ENCODE data around the gene BRD8.
A peak's percentile ranks its signal among the peaks of the same experiment; 100 is the strongest.
"Not testable (repeated sequence)": the region's sequence is repeated elsewhere in the genome, so short reads cannot be mapped to it uniquely, and the experiment has no call there.

BRD8 gene

GRCh38 chr5:138157626-138158025 is 20.8 kb downstream of the BRD8 start:
- DNase-seq (ENCODE audit: low spot score) = no peak

- not testable (repeated sequence) for DNase-seq (ENCODE audit: low spot score)
These were observed 22.5 kb downstream of the BRD8 start for GRCh38 chr5:138155977-138156376.

GRCh38 chr5:138149530-138149929 is 28.9 kb downstream of the BRD8 start:
- no peak for DNase-seq (ENCODE audit: low spot score)

GRCh38 chr5:138148811-138149210 is 29.6 kb downstream of the BRD8 start:
- DNase-seq (ENCODE audit: low spot score) = no peak

GRCh38 chr5:138143578-138143977 is 34.9 kb downstream of the BRD8 start:
- not testable (repeated sequence) for DNase-seq (ENCODE audit: low spot score)

GRCh38 chr5:138141734-138142133 is 36.7 kb downstream of the BRD8 start:
- no peak for DNase-seq (ENCODE audit: low spot score)

- DNase-seq (ENCODE audit: low spot score) = no peak
These were observed 38.2 kb downstream of the BRD8 start for GRCh38 chr5:138140268-138140667.

- no peak for DNase-seq (ENCODE audit: low spot score)
These were observed 38.7 kb downstream of the BRD8 start for GRCh38 chr5:138139781-138140090.

- no peak for DNase-seq (ENCODE audit: low spot score)
These were observed 39.3 kb downstream of the BRD8 start, which contains the start of gene NME5 for GRCh38 chr5:138138949-138139780. TSS of gene NME5 (minus strand) at chr5:138139428. CDS start at chr5:138138780, 648 bp downstream.

GRCh38 chr5:138132543-138132942 is 45.9 kb downstream of the BRD8 start:
- peak; percentile 16 for DNase-seq (ENCODE audit: low spot score)

- no peak for DNase-seq (ENCODE audit: low spot score)
These were observed 49.1 kb downstream of the BRD8 start for GRCh38 chr5:138129347-138129746.

GRCh38 chr5:138128334-138128733 is 50.1 kb downstream of the BRD8 start:
- no peak for DNase-seq (ENCODE audit: low spot score)

GRCh38 chr5:138115254-138115653 is 63.2 kb downstream of the BRD8 start:
- no peak for DNase-seq (ENCODE audit: low spot score)

GRCh38 chr5:138111937-138112336 is 66.5 kb downstream of the BRD8 start:
- DNase-seq (ENCODE audit: low spot score) = no peak

- DNase-seq (ENCODE audit: low spot score) = no peak
These were observed 67.2 kb downstream of the BRD8 start for GRCh38 chr5:138111181-138111580.

- DNase-seq (ENCODE audit: low spot score) = no peak
These were observed 68.0 kb downstream of the BRD8 start for GRCh38 chr5:138110266-138110963.

- no peak for DNase-seq (ENCODE audit: low spot score)
These were observed 68.8 kb downstream of the BRD8 start for GRCh38 chr5:138109463-138110265.

- no peak for DNase-seq (ENCODE audit: low spot score)
These were observed 71.2 kb downstream of the BRD8 start for GRCh38 chr5:138107213-138107612.

- DNase-seq (ENCODE audit: low spot score) = no peak
These were observed 72.7 kb downstream of the BRD8 start for GRCh38 chr5:138105709-138106108.

GRCh38 chr5:138103319-138103637 is 75.2 kb downstream of the BRD8 start:
- DNase-seq (ENCODE audit: low spot score) = no peak

GRCh38 chr5:138102454-138103318 is 75.7 kb downstream of the BRD8 start:
- DNase-seq (ENCODE audit: low spot score) = peak; percentile 69

All from NAMALWA (cell line).